Fibroblast of pulmonary artery (primary cell): ENCODE measurements around the gene SLC39A11.
A peak's percentile ranks its signal among the peaks of the same experiment; 100 is the strongest.

Experiments used
- DNase-seq: peaks from one replicate; pipeline ENCODE4 v3.0.0-alpha.2; 2010; ENCODE audit warnings: low read depth
- H3K4me3 ChIP-seq: replicated peaks from 2 replicates; pipeline ENCODE4 v1.5.1; 2011; ENCODE audit warnings: low read depth, mild to moderate bottlenecking, control low read depth, low read length, moderate library complexity
- TF ChIP-seq, protein P1 (sequence below): IDR thresholded peaks from 2 replicates; pipeline ENCODE4 v1.5.1; 2011; ENCODE audit warnings: mild to moderate bottlenecking, control low read depth, low read length, inconsistent platforms; ENCODE audit errors: missing control alignments

Gene SLC39A11

DNA sequence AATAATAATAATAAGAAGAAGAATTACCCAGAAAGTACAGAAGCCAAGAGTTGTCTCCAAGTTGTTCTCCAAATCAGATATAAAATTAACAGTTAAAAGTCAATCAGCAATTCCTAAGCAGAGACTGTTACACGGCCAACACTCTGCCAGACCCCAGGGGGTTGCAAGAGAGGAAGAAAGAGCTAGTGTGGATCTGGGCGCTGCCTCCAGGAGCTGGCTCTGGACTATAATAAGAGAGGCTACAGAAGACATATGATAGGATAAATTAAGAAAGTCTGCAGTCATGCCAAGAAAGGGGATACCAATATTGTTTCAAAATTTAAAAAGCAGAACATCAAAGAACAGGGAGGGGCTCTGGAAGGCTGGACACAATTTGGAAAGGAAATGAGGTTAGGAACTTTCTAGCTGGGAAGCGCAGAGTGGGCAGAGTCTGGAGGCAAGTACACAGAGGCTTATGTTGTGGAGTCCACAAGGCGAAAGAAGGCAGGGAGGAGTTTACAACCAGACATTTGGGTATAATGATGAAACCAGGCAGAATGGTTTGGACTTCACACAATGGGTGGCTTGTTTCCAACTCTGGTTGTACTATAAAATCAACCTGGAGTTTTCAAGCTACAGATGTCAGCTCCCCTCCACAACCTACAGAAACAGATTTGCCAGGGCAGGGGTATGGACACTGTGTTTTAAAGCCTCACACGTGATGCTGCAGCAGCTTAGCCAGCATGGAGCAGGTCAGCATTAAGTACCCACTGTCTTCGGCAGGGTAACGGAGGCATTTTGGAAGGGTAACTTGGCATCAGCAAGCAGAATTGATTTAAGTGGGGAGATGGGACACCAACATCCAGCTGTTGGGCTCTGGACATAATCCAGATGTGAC, 49.4 kb downstream of the SLC39A11 start:
- DNase-seq: peak; percentile 89
- TF ChIP-seq, protein P1, sequence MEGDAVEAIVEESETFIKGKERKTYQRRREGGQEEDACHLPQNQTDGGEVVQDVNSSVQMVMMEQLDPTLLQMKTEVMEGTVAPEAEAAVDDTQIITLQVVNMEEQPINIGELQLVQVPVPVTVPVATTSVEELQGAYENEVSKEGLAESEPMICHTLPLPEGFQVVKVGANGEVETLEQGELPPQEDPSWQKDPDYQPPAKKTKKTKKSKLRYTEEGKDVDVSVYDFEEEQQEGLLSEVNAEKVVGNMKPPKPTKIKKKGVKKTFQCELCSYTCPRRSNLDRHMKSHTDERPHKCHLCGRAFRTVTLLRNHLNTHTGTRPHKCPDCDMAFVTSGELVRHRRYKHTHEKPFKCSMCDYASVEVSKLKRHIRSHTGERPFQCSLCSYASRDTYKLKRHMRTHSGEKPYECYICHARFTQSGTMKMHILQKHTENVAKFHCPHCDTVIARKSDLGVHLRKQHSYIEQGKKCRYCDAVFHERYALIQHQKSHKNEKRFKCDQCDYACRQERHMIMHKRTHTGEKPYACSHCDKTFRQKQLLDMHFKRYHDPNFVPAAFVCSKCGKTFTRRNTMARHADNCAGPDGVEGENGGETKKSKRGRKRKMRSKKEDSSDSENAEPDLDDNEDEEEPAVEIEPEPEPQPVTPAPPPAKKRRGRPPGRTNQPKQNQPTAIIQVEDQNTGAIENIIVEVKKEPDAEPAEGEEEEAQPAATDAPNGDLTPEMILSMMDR: no peak
- no peak overlapping the region for H3K4me3 ChIP-seq

GRCh38 chr17:73042225-73042624, 50.3 kb downstream of the SLC39A11 start:
- DNase-seq: no peak
- TF ChIP-seq, protein P1: no peak

GRCh38 chr17:73039282-73039681, 53.2 kb downstream of the SLC39A11 start:
- H3K4me3 ChIP-seq: no peak overlapping the region
- no peak for DNase-seq
- TF ChIP-seq, protein P1: no peak

More at GRCh38 chr17:73042225-73042624, 50.3 kb downstream of the SLC39A11 start:
- no peak overlapping the region for H3K4me3 ChIP-seq

GRCh38 chr17:73031472-73031871, 61.0 kb downstream of the SLC39A11 start:
- H3K4me3 ChIP-seq: no peak overlapping the region
- TF ChIP-seq, protein P1: no peak
- no peak for DNase-seq

DNA sequence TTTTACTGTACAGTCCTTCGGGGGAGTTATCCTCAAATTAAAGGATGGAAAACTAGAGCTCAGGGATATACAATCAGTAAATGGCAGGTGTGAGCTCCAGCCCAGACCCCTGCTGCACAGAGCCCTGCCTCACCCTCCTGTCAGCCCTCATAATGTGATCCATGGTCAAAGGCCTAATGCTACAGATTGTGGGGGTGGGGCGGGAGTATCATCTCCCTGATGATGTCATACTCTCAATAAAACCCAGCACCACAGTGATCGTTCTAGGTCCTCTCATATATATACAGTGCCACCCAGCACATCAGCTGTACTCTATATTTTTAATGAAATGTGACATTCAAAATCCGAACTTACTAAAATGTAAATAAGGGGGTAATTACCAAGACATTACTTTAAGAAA, 61.5 kb downstream of the SLC39A11 start:
- TF ChIP-seq, protein P1: no peak
- no peak overlapping the region for H3K4me3 ChIP-seq
- DNase-seq: no peak

GRCh38 chr17:73030501-73030921, 62.0 kb downstream of the SLC39A11 start:
- H3K4me3 ChIP-seq: no peak overlapping the region
- TF ChIP-seq, protein P1: no peak
- peak; percentile 10 for DNase-seq
